ENCODE results near the gene GPR37.

GRCh38 chr7:124781907-124782734 lies 16.5 kb upstream of the GPR37 start:
- no peak for TF ChIP-seq CTCF (IDR thresholded peaks at IDR 0.05)
- TF ChIP-seq POLR2A (IDR thresholded peaks at IDR 0.05): no peak

All from Peyer's patch (tissue), 4 donors.